ENCODE results near the gene UBE2D2.

The UBE2D2 gene

DNA sequence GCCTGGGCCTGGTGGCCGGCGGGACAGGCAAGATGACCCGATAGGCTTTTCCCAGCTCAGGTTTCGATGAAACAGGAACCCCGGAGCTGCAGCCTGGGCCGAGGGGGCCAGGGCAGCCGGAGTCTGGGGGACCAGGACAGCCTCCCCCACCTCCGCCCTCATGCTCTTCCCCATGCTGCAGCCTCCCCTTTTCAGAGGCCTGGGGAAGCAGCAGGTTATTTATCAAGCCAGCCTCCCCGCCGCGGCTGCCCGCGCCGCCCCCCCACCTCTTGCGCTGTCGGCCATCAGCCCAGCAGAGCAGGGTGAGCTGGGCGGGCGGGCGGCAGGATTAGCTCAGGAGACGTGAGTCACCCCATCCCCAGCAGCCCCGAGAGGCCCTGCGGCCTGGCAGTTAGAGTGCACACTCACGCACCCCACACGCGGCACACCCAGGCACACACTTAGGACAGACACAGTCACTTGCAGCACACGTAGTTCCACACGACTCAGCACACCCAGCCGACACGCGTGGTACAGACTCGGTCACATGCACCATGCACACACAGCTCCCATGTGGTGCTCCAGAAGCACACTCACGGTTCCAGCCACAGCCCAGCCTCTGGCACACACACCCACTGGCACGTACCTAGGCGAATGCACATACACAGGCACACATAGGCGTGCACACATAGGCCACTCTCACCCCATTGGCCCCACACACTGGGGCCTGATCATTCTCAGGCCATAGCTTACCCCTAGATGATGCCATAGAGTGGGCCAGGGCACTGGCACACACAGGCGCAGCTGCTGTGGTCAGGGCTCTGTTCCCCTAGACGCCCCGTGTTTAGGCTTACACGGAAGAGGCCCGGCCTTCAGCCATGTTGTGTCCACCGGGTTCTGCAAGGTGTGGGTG is 100.0 kb downstream of the UBE2D2 start:
- H3K27ac ChIP-seq = no peak overlapping the region
- TF ChIP-seq, protein P1, sequence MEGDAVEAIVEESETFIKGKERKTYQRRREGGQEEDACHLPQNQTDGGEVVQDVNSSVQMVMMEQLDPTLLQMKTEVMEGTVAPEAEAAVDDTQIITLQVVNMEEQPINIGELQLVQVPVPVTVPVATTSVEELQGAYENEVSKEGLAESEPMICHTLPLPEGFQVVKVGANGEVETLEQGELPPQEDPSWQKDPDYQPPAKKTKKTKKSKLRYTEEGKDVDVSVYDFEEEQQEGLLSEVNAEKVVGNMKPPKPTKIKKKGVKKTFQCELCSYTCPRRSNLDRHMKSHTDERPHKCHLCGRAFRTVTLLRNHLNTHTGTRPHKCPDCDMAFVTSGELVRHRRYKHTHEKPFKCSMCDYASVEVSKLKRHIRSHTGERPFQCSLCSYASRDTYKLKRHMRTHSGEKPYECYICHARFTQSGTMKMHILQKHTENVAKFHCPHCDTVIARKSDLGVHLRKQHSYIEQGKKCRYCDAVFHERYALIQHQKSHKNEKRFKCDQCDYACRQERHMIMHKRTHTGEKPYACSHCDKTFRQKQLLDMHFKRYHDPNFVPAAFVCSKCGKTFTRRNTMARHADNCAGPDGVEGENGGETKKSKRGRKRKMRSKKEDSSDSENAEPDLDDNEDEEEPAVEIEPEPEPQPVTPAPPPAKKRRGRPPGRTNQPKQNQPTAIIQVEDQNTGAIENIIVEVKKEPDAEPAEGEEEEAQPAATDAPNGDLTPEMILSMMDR (IDR thresholded peaks at IDR 0.05) = no peak
- TF ChIP-seq ZFX (IDR thresholded peaks at IDR 0.05; ENCODE audit: borderline replicate concordance) = no peak

DNA sequence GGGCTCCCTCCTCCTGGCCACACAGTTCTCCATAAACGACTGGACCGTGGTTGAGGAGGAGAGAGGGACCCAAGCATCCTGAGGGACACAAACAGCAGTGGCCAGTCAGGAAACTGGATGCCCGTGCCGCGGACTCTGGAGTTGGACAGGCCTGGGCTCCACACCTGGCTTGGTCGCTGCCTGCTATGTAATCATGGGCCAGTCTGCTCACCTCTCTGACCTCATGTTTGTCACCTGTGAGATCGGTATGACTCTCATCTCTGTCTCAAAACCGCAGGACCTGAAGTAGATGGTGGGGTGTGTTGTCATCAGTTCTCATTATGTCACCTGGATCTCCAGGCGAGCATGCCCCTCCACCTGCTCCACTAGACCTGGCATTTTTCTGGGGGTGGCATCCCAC is 101.5 kb downstream of the UBE2D2 start:
- TF ChIP-seq, protein P1 (IDR thresholded peaks at IDR 0.05) = no peak
- no peak for TF ChIP-seq ZFX (IDR thresholded peaks at IDR 0.05; ENCODE audit: borderline replicate concordance)
- no peak overlapping the region for H3K27ac ChIP-seq

DNA sequence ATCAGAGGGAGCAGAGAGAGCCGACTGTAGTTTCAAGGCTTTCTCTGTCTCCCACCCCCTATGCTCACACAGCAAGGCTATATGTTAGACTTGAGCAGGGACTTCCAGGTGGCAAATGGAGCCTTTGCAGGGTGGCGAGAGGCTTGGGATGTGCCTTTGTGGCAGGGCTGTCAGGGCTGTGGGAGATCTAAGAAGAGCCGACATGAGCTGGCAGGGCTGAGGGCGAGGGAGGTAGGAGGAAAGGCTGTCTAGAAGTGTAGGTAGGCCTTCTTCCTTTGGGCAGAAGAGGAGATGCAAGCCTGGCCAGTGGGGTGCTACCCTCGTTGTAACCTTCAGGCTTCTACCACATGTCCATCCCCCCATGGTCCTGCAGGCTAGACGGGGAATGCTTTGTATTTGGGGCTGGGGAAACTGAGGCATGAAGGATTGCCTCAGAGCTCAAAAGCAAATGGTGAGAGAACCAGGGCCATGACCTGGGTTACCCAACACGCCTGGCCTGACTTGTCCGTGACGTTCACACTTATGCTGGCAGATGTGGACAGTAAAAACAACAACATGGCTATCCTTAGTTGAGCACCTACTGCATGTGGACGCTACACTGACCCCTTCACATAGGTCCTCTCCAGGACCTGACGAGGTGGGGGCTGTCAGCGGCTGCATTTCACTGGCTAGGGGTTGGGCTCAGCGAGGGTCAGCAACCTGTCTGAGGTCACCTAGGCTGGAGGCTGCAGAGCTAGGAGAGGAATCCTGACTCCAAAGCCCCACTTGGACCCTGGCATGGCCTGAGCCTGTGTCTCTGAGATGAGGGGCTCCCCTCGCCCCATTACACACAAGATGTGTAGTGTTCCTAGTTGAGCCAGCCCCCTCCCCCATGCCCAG is 102.3 kb downstream of the UBE2D2 start:
- H3K27ac ChIP-seq = no peak overlapping the region
- TF ChIP-seq ZFX (IDR thresholded peaks at IDR 0.05; ENCODE audit: borderline replicate concordance) = no peak
- TF ChIP-seq, protein P1 (IDR thresholded peaks at IDR 0.05) = no peak

DNA sequence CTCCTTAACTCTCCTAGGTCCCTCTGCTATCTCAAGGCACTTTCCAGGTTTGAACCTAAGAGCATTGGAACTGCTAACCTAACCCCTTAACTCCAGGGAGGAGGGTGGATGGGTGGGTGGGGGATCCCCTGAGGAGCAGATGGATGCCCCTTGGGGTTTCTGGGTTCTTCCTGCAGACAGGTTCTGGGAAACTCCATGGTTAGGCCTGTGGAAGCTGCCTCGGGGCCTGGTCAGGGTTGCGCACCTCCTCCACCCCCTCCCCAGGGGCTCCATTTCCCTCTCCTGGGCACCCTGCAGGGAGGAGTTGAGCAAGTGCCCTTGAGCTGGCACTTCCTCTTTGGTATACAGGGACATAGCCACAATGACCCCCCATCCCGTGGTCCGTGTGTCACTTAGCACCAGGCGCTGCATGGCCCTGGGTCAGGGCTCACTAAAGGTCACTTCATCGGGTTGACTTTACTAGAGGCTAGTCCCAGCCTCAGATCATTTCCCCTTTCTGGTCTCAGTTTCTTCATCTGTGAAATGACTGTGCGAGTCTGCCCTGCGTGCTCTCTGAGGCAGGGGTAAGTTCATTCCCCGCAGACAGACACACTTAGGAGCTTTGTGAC is 103.1 kb downstream of the UBE2D2 start:
- no peak for TF ChIP-seq ZFX (IDR thresholded peaks at IDR 0.05; ENCODE audit: borderline replicate concordance)
- TF ChIP-seq, protein P1 (IDR thresholded peaks at IDR 0.05) = no peak
- H3K27ac ChIP-seq = no peak overlapping the region

DNA sequence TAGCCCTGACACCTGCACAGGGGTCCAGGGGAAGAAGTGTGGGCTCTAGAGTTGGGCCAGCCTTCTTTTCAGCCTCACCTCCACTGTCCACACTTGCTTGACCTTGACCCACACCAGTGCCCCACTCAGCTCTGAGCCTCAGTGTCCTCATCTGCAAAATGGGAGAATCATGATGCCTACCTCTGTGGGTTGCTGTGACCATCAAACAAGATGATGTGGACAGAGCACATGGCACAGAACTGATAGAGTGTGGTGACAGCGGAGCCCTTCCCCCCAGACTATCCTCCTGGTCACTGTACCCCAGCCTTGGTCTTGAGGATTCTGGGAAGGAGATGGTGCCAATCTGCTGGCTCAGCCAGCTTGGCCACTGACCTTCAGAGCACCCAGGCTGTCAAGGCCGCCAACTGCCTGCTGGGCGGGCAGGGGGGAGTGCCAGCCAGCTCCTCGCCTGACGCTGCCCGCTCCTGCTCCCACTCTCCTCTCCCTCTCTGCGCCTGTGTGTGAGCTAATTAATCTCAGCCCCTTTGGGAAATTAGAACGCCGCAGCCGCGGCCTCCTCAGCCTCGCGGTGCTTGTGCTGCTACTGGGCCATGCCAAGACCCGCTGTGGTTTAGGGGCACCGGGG is 103.7 kb downstream of the UBE2D2 start:
- H3K27ac ChIP-seq = no peak overlapping the region
- no peak for TF ChIP-seq ZFX (IDR thresholded peaks at IDR 0.05; ENCODE audit: borderline replicate concordance)
- TF ChIP-seq, protein P1 (IDR thresholded peaks at IDR 0.05) = no peak

DNA sequence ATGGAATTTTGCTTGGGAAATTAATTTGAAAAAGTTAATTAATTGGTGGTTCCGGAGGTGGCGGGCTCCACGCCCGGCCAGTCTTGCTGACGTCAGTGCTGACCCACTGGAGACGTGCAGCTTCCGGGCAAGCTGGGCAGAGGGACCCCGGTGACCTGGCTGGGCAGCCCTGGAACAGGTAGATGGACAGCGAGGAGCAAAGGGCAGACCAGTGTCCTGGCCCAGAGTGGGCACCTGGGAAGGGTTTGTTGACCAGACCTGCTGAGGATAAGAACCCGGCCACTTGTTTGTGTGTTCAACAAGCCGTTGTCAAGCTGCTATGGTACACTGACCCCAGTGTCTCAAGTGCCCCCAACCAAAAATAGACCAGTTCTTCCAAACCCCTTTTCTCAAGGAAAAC is 104.5 kb downstream of the UBE2D2 start:
- H3K27ac ChIP-seq = no peak overlapping the region
- no peak for TF ChIP-seq ZFX (IDR thresholded peaks at IDR 0.05; ENCODE audit: borderline replicate concordance)
- TF ChIP-seq, protein P1 (IDR thresholded peaks at IDR 0.05) = no peak
